HepG2 (cell line): ENCODE data around the gene PDCD11. TPM values are rescaled to one million over a fixed set of nuclear protein-coding genes. Genes with fewer than 3 reads are reported as not detected.

ENCODE experiments used
- AHR ChIP-seq: IDR thresholded peaks from 2 replicates; pipeline ENCODE4 v1.6.1; 2018; ENCODE audit warnings: missing genetic modification reagents, missing compliant biosample characterization
- CBX5 ChIP-seq: sonication (generic); formaldehyde crosslinking; IDR thresholded peaks from 2 replicates; pipeline ENCODE4 v1.4.0; 2020; ENCODE audit warnings: missing genetic modification reagents, borderline replicate concordance
- HOXA9 ChIP-seq: sonication (generic); formaldehyde crosslinking; IDR thresholded peaks from 2 replicates; pipeline ENCODE4 v1.8.1; 2022; ENCODE audit warnings: missing genetic modification reagents, mild to moderate bottlenecking, moderate library complexity, borderline replicate concordance
- HOXD1 ChIP-seq: sonication (generic); formaldehyde crosslinking; IDR thresholded peaks from 2 replicates; pipeline ENCODE4 v1.5.0; 2020; ENCODE audit warnings: missing genetic modification reagents
- IRF9 ChIP-seq: sonication (generic); formaldehyde crosslinking; IDR thresholded peaks from 2 replicates; pipeline ENCODE4 v1.8.0; 2022; ENCODE audit warnings: missing genetic modification reagents, mild to moderate bottlenecking, borderline replicate concordance
- MEF2D ChIP-seq: sonication (generic); formaldehyde crosslinking; IDR thresholded peaks from 2 replicates; pipeline ENCODE4 v1.5.1; 2020; ENCODE audit warnings: mild to moderate bottlenecking, missing genetic modification reagents
- MXD4 ChIP-seq: IDR thresholded peaks from 2 replicates; pipeline ENCODE4 v1.6.1; 2016; ENCODE audit warnings: mild to moderate bottlenecking, missing biosample characterization, missing genetic modification reagents
- NR0B2 ChIP-seq: sonication (generic); formaldehyde crosslinking; IDR thresholded peaks from 2 replicates; pipeline ENCODE4 v1.4.0; 2020; ENCODE audit warnings: mild to moderate bottlenecking, missing genetic modification reagents
- POGK ChIP-seq: sonication (generic); formaldehyde crosslinking; conservative IDR thresholded peaks from 2 replicates; pipeline ENCODE4 v1.8.0; 2022; ENCODE audit warnings: mild to moderate bottlenecking, moderate library complexity, missing genetic modification reagents
- SALL2 ChIP-seq: sonication (generic); formaldehyde crosslinking; IDR thresholded peaks from 2 replicates; pipeline ENCODE4 v1.8.1; 2023; ENCODE audit warnings: mild to moderate bottlenecking, missing genetic modification reagents, inconsistent platforms
- SMAD3 ChIP-seq: sonication (generic); formaldehyde crosslinking; IDR thresholded peaks from 2 replicates; pipeline ENCODE4 v1.4.0; 2020; ENCODE audit warnings: missing genetic modification reagents
- SNAPC2 ChIP-seq: sonication (generic); formaldehyde crosslinking; IDR thresholded peaks from 2 replicates; pipeline ENCODE4 v1.8.1; 2022; ENCODE audit warnings: mild to moderate bottlenecking, missing genetic modification reagents
- SOX5 ChIP-seq: IDR thresholded peaks from 2 replicates; pipeline ENCODE4 v1.6.1; 2016; ENCODE audit warnings: borderline replicate concordance
- ZNF18 ChIP-seq: sonication (generic); formaldehyde crosslinking; IDR thresholded peaks from 2 replicates; pipeline ENCODE4 v1.8.0; 2022; ENCODE audit warnings: mild to moderate bottlenecking, missing genetic modification reagents; ENCODE audit not compliant: insufficient replicate concordance
- ZNF230 ChIP-seq: sonication (generic); formaldehyde crosslinking; IDR thresholded peaks from 2 replicates; pipeline ENCODE4 v1.4.0; 2020; ENCODE audit warnings: mild to moderate bottlenecking, missing genetic modification reagents
- ZNF430 ChIP-seq: sonication (generic); formaldehyde crosslinking; IDR thresholded peaks from 2 replicates; pipeline ENCODE4 v1.9.0; 2021; ENCODE audit warnings: mild to moderate bottlenecking, missing genetic modification reagents
- ZNF546 ChIP-seq: sonication (generic); formaldehyde crosslinking; conservative IDR thresholded peaks from 2 replicates; pipeline ENCODE4 v1.8.1; 2023; ENCODE audit warnings: mild to moderate bottlenecking, missing genetic modification reagents
- ZNF746 ChIP-seq: sonication (generic); formaldehyde crosslinking; IDR thresholded peaks from 2 replicates; pipeline ENCODE4 v1.8.0; 2022; ENCODE audit warnings: mild to moderate bottlenecking, missing genetic modification reagents
- ZSCAN30 ChIP-seq: sonication (generic); formaldehyde crosslinking; IDR thresholded peaks from 2 replicates; pipeline ENCODE4 v1.5.0; 2020; ENCODE audit warnings: mild to moderate bottlenecking, missing genetic modification reagents
- polyA plus RNA-seq, 8 experiments: library from polyadenylated mRNA; depleted of rRNA in 3 of 8; stranded (reverse) in 7 of 8; unstranded in 1 of 8; fragments of >200 nt; fragmentation: Illumina TruSeq in 4 of 8; extraction: Trizol in 4 of 8; gene quantifications; 2 replicates each; pipeline versions ENCODE4 v1.2.1 to v1.2.3, GENCODE V29; 2011 to 2016; ENCODE audit warnings: low read depth in 4 of 8, missing spikeins in 1 of 8, mixed read lengths in 1 of 8; ENCODE audit not compliant: insufficient read depth in 1 of 8
- total RNA-seq, 5 experiments: library from RNA; depleted of rRNA; stranded (reverse); fragments of >200 nt; fragmentation: Illumina TruSeq; extraction: Trizol; gene quantifications; 2 replicates each; pipeline ENCODE4 v1.2.3, GENCODE V29; 2016; ENCODE audit warnings: low read depth in 1 of 5
- TF ChIP-seq, protein P1 (sequence below): sonication (generic); formaldehyde crosslinking; IDR thresholded peaks from 2 replicates; pipeline ENCODE4 v1.4.0; 2020; ENCODE audit warnings: mild to moderate bottlenecking, low read depth, missing genetic modification reagents

PDCD11 gene
- total and polyA plus RNA-seq, 2 of the 13 experiments (the other 11 are each of a cell fraction or from before 2014, with no cell fraction given) = 12.8 to 52.8 TPM

DNA sequence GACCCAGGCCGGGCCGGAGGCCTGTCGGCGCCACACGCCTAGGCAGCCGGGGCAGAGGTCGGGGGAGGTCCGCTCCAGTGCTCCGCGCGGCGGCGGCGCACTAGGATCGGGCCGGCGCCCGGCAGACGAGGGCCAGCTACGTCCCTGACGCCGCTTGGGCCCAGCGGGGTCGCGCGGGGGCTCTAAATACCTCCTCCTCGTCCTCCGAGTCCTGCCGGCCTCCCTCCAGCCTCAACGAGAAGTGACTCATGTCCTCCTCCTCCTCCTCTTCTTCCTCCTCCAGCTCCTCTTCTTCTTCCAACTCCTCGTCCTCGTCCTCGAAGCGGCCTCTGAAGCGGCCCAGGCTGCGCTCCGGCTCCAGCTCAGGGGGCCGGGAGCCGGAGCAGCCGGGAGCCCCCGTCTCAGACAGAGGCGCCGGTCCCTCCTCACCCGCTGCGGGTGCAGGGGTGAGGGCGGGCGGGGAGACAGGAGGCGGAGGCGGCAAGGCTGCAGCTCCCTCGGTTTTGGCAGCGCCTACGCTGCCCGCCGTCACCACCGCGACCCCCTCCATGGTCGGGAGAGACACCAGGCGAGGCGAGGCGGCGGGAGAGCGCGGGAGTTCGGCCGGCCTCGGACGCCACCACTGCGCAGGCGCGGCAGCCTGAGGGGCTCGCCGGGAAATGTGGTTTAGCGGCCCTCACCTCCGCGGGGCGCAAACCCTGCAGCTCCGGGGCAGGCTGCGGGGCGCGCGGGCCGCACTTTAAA lies 45.7 kb upstream of the PDCD11 start, which contains the start of gene PCGF6 (continued):
- peak; percentile 70; the same call in 1 of the 2 replicates for TF ChIP-seq IRF9 (CRISPR knock-in tag)
- peak; percentile 43; the same call in 1 of the 2 replicates for TF ChIP-seq ZNF546 (CRISPR knock-in tag)
- no peak for TF ChIP-seq SNAPC2 (CRISPR knock-in tag)
- no peak for TF ChIP-seq MEF2D
- TF ChIP-seq, protein P1, sequence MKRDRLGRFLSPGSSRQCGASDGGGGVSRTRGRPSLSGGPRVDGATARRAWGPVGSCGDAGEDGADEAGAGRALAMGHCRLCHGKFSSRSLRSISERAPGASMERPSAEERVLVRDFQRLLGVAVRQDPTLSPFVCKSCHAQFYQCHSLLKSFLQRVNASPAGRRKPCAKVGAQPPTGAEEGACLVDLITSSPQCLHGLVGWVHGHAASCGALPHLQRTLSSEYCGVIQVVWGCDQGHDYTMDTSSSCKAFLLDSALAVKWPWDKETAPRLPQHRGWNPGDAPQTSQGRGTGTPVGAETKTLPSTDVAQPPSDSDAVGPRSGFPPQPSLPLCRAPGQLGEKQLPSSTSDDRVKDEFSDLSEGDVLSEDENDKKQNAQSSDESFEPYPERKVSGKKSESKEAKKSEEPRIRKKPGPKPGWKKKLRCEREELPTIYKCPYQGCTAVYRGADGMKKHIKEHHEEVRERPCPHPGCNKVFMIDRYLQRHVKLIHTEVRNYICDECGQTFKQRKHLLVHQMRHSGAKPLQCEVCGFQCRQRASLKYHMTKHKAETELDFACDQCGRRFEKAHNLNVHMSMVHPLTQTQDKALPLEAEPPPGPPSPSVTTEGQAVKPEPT = no peak
- no peak for TF ChIP-seq HOXD1
- peak; percentile 59; the same call in 1 of the 2 replicates for TF ChIP-seq CBX5 (CRISPR knock-in tag)
- TF ChIP-seq ZNF230 (CRISPR knock-in tag) = 0 out of 2 replicates have a peak, but pooled peaks have one; percentile 32
- TF ChIP-seq ZNF746 (CRISPR knock-in tag) = peak; percentile 63; the same call in 1 of the 2 replicates
- peak; percentile 61; the same call in 1 of the 2 replicates for TF ChIP-seq AHR (CRISPR knock-in tag)
- no peak for TF ChIP-seq HOXA9 (CRISPR knock-in tag)
- TF ChIP-seq MXD4 (CRISPR knock-in tag) = no peak
- TF ChIP-seq ZNF430 (CRISPR knock-in tag) = peak; percentile 79; the same call in 1 of the 2 replicates
- no peak for TF ChIP-seq ZNF18 (CRISPR knock-in tag)
- no peak for TF ChIP-seq SMAD3 (CRISPR knock-in tag)
- TF ChIP-seq POGK (CRISPR knock-in tag) = no peak; the same call in 1 of the 2 replicates
- no peak for TF ChIP-seq SOX5 (CRISPR knock-in tag)
- TF ChIP-seq ZSCAN30 (CRISPR knock-in tag) = no peak
- peak; percentile 84; the same call in 1 of the 2 replicates for TF ChIP-seq NR0B2
- no peak; the same call in 1 of the 2 replicates for TF ChIP-seq SALL2 (CRISPR knock-in tag)
